T-helper 1 cell (primary cell): ENCODE data around the gene CLPTM1.
"Not testable (repeated sequence)": the region's sequence is repeated elsewhere in the genome, so short reads cannot be mapped to it uniquely, and the experiment has no call there.

Experiments
- DNase-seq, 5 donors: peaks; one replicate each; pipeline ENCODE4 v3.0.0-alpha.2; 2012 to 2020

Gene CLPTM1

DNA sequence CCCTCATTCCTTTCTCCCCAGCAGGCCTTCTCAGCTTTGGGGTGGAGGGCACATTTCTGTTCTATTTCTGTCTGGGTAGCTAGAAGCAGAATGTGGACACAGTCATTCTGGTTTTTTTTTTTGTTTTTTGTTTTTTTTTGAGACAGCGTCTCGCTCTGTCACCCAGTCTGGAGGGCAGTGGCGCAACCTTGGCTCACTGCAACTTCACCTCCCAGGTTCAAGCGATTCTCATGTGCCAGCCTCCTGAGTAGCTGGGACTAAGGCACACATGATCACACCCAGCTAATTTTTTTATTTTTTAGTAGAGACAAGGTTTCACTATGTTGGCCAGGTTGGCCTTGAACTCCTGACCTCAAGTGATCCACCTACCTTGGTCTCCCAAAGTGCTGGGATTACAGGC lies 20.3 kb downstream of the CLPTM1 start:
- no peak for DNase-seq

DNA sequence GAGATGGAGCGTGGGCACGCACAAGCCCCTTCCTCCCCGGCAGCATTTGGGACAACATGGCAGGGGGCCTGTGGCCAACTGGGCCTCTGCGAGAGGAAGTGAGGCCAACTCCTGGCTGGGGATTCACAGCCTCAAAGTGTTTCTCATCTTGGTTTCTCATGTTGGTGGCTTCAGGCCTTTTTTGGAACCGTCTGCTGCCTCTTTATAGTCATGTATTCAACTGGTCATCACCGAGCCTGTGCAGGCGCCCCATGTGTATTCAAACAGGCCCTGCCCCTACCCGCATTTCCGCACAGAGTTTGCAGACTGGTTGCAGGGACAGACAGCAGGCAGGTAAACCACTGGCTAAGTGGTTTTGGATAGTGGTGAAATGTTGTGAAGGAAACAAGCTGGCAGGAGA lies 28.8 kb downstream of the CLPTM1 start:
- DNase-seq, result no peak

- no peak for DNase-seq
Measured at GRCh38 chr19:44985445-44985844, 30.3 kb downstream of the CLPTM1 start.

GRCh38 chr19:44986389-44986788 lies 31.2 kb downstream of the CLPTM1 start:
- no peak for DNase-seq

DNA sequence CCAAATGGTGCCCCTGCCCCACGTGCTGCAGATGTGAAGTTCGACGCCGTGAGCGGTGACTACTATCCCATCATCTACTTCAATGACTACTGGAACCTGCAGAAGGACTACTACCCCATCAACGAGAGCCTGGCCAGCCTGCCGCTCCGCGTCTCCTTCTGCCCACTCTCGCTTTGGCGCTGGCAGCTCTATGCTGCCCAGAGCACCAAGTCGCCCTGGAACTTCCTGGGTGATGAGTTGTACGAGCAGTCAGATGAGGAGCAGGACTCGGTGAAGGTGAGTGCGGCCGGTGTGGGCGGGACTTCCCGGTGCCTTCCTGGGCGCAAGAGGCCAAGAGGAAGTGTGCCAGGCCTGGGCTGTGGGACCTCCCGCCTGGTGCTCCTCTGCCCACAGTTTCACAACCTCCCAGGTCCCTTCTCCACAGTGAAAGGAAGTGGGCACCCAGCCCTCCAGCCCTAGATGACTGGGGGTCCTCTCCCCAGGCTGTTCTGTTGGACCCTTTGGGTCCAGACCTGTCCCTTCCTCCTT lies 32.0 kb downstream of the CLPTM1 start:
- DNase-seq, result no peak

GRCh38 chr19:44988273-44988672 lies 33.1 kb downstream of the CLPTM1 start:
- no peak for DNase-seq

GRCh38 chr19:44988896-44989556 lies 33.8 kb downstream of the CLPTM1 start:
- peak; percentile 34 to 61 (median 57) for DNase-seq

- DNase-seq, result no peak
Measured at GRCh38 chr19:44990459-44990858, 35.3 kb downstream of the CLPTM1 start.

- no peak for DNase-seq
Measured at GRCh38 chr19:44990966-44991365, 35.8 kb downstream of the CLPTM1 start.

GRCh38 chr19:44992336-44993163 lies 37.4 kb downstream of the CLPTM1 start:
- no peak for DNase-seq

DNA sequence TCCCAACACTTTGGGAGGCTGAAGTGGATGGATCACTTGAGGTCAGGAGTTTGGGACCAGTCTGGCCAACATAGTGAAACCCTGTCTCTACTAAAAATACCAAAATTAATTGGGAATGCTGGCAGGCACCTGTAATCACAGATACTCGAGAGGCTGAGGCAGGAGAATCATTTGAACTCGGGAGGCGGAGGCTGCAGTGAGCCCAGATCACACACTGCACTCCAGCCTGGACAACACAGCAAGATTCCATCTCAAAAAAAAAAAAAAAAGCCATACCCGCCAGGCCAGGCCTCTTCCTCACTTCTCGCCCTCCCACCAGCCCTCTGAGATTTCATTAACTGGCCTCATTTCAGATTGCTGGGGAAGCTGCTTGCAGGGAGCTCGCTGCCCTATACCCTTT lies 38.3 kb downstream of the CLPTM1 start:
- DNase-seq, result no peak

DNA sequence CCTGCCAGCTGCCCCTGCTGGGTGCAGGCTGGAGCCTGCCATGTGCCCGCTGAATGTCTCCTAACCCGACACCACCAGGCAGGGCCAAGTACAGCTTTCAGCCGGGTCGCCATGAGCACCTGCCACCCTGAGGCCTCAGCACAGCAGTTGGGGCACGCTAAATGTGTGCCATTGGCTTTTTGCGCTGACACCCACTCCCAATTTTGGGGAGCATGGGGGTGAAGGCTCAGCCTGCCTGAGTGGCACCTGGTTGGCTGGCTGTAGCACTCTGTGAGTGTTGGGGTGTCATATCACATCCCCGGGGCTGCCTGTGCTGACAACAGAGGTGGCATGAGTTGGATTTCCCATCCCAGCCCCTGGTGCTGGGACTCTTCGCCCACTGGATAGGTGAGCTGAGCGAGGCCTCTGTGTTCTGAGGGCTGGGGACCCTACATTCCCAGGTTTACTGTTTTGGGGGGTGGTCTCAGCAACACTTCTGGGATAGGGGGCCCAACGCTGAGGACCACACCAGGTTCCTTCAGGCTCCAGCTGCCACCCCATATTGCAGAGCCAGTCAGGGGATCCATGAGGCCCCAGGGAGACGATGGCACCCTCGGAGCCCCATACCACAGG lies 38.9 kb downstream of the CLPTM1 start:
- DNase-seq, result no peak

DNA sequence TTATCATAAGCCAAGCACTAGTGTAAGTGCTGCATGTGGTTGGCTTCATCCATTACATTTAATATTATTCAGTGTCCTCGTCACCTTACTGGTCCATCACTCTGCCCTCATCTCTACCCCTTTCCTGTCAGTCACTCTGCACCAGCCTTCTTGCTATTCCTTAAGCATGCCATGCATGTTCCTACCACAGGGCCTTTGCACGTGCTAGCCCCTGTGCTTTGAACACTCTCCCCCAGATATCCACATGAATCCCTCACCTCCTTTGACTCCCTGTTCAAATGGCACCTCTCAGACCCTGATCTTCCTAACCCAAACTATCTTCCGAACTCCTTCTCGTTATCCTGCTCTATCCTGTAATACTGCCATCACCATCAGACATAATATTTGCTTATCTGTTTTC lies 42.8 kb downstream of the CLPTM1 start:
- no peak for DNase-seq

DNA sequence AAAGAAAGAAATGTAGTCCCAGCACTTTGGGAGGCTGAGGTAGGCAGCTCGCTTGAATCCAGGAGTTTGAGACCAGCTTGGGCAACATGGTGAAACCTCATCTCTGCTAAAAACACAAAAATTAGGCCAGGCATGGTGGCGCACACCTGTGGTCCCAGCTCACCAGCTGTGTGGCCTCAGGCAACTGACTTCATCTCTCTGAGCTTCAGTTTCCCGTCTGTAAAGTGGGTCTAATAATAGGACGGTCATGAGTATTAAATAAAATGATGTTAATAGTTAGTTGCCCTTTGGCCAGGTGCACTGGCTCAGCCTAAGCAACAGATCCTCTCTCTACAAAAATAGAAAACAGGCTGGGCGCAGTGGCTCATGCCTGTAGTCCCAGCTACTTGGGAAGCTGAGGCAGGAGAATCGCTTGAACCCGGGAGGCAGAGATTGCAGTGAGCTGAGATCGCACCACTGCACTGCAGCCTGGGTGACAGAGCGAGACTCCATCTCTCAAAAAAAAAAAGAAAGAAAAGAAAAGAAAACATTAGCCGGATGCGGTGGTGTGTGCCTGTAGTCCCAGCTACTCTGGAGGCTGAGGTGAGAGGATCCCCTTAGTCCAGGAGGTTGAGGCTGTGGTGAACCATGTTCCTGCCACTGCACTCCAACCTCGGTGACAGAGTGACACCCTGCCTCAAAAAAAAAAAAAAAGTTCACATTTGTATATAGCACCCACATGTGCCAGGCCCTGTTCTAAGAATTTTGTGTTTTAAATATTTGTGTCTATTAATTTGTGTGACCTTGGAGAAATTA lies 44.1 kb downstream of the CLPTM1 start:
- DNase-seq, result not testable (repeated sequence)

DNA sequence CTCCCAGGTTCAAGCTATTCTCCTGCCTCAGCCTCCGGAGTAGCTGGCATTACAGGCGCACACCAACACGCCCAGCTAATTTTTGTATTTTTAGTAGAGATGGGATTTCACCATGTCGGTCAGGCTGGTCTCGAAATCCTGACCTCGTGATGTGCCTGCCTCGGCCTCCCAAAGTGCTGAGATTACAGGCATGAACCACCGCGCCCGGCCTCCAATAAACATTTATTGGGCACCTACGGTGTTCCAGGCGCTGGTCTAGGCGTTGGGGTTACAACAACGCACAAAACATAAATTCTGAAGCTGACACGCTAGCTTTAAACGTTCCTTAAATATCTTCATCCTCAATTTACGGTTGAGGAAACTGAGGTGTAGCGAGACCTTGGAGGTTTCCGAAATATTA lies 45.5 kb downstream of the CLPTM1 start:
- not testable (repeated sequence) for DNase-seq

DNA sequence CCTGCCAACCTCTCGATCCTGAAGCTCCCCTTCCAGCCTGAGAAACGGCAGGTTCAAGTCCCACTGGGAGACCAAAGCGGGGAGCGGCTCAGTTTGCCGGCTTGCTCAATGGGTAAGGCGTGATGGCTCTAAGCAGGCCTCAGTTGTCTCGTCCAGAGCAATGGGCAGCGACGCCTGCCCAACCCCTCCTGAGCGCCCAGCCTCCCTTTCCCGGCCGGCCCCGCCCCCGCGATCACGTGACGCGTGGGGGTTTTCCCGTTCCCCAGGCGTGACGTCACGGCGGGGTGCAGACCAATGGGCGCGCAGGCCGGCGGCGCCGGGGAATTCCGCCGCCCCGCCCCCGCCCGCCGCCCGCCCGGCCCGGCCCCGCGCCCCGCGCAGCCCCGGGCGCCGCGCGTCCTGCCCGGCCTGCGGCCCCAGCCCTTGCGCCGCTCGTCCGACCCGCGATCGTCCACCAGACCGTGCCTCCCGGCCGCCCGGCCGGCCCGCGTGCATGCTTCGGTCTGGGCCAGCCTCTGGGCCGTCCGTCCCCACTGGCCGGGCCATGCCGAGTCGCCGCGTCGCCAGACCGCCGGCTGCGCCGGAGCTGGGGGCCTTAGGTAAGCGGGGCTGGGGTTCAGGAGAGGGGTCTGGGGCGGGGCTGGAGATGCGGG lies 46.0 kb downstream of the CLPTM1 start, which contains the start of gene RELB:
TSS of gene RELB (plus strand) at position 378 of the 653 bp plus-strand sequence. CDS start at position 494, 116 bp downstream.
- DNase-seq, result peak; percentile 92 to 97 (median 93)

DNA sequence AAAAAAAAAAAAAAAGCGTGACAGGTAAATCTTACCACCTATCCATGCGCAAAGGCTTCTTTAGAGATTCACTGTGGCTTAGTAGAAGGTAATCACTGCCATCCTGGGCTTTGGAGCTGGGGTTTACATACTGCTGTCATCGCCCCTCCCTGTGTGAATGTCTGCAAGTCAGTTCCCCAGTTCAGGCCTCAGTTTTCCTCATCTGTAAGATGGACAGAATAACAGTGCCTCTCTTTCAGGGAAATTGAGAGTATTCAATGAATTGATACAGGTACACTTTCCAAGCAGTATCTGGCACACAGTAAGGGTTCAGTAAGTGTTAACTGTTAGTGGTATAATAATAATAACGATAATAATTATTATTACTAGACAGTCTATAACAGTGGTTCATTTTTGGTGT lies 48.3 kb downstream of the CLPTM1 start:
- no peak for DNase-seq

DNA sequence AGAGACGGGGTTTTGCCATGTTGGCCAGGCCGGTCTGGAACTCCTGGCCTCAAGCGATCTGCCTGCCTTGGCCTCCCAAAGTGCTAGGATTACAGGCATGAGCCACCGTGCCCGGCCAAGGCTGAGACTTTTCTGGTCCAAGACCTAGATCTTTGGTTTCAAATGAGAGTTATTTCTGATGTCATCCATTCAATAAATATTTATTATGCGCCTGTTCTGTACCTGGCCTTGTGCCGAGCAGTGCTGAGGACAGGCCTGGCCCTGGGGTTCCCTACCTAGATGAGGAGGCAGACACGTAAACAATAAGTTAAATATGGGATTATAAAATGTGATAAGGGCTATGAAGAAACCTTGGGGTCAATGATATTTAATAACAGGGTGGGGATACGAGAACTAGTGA lies 50.6 kb downstream of the CLPTM1 start:
- no peak for DNase-seq

DNA sequence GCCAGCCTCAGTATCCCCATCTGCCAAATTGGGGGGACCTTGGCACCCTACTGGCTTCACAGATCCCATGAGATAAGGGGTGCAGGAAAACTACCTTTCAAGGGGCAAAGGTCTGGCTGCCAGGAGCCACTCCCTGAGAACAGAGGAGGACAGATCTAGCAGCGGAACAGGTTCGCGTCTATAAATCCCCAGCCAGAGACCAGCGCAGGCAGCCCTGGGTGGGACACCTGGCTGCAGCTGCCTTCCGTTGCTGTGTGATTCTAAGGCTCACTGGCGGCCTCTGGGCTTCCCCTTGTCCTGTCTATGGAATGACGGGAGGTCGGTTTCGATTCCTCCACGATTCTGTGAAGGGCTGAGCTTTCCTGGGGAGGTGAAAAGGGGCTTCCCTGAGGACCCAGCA lies 53.4 kb downstream of the CLPTM1 start:
- no peak for DNase-seq

- DNase-seq, result no peak
Measured at GRCh38 chr19:45009625-45010255, 54.6 kb downstream of the CLPTM1 start.

DNA sequence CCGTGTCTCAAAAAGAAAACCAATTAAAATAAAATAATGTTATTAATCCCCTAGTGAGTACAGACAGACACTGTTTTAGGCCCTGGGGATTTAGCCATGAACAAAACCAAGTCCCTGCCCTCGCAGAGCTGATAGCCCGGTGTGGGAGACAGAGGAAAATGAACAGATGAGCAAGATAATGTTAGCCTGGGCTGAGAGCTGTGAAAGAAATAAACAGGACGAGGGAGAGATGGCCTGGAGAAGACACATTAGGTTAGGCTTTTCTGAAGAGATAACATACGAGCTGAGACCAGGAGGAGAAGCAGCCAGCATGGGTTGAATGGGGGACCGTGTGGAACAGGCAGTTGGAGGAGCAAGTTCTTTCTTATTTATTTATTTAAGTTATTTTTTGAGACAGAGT lies 55.1 kb downstream of the CLPTM1 start:
- DNase-seq, result no peak

DNA sequence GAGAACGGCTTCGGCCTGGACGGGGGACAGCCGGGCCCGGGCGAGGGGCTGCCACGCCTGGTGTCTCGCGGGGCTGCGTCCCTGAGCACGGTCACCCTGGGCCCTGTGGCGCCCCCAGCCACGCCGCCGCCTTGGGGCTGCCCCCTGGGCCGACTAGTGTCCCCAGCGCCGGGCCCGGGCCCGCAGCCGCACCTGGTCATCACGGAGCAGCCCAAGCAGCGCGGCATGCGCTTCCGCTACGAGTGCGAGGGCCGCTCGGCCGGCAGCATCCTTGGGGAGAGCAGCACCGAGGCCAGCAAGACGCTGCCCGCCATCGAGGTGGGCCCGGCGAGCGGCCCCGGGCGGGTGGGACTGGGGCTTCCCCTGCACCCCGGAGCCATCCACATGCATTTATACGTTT lies 56.8 kb downstream of the CLPTM1 start:
- DNase-seq, result no peak
